CD1c-positive myeloid dendritic cell (primary cell): Measurements from ENCODE around the gene STK32A.

Source experiments
- DNase-seq: peaks from one replicate; pipeline ENCODE4 v3.0.0-alpha.2; 2016; ENCODE audit errors: extremely low spot score

Gene STK32A

DNA sequence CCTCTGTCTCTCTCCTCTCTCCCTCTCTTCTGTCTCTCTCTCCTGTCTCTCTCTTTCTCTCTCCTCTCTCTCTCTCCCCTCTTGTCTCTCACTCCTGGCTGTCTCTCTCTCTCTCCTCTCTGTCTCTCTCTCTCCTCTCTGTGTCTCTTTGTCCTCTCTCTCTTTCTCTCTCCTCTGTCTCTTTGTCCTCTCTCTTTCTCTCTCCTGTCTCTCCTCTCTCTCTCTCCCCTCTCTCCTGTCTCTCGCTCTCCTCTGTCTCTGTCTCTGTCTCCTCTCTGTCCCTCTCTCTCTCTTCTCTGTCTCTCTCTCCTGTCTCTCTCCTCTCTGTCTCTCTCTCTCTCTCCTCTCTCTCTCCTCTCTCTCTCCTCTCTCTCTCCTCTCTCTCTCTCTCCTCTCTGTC is 25.0 kb downstream of the STK32A start:
- no peak for DNase-seq

DNA sequence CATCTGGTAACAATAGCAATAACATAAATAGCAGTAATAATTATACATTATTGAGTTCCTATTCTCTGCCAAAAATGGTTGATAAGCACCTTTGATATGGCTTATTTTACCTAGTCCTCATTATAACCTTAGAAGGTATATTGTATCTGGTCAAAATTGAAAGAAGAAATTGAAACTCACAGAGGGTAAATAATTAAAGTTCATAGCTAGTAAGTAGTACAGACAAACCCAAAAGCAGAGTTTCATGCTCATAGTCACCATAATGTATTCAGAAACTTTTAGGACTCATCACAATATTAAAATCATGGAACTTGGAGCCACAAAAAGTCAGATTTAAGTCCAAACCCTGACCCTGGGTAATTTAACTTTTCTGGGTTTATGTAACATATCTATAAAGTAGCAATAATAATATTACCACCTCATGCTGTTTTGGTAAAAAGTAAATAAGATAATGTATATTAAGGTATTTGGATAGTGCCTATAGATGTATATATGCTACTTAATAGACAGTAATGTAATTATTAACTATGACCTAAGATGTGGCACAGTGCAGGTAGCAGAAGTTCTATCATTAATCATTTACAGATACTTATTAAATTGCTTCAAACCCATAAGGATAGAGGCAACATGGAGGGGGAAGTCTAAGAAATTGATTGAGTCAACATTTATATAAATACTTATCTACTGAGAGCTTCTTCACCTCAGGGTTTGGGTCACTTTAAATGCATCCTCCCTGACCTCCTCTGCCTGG is 32.4 kb downstream of the STK32A start:
- DNase-seq: no peak

DNA sequence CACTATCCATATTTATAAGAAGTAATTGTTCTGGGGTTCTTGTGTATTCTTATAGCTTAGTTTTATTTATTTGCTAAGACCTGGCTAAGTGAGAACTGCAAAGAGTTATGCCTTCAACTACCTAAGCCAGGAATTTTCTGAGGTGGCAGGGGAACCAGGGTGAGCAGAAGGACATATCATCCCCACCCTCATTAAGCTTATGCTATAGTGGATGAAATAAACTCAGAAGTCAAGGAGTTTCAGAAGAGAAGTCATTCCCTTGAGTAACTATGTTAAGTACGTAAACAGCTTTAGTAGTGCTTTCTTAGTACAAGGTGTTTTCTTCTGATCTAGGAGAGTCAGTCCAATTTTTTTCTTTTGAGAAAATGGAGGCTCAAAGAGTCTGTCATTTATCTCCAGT is 41.7 kb downstream of the STK32A start:
- no peak for DNase-seq

DNA sequence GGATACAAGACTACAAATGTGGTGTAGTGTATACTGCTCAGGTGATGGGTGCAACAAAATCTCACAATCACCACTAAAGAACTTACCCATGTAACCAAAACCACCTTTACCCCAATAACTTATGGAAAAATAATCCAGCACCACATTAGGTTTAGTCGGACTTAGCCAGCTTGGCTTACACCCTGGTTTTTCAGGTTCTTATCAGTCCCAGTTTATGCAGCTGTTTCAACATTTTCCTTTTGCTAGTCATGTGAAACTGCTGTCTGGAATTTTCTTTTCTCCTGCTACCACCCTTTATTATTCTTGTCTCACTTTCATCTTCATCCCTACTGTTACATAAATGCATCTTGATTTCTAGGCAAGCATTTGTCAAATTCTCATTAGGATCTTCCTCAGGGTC is 51.5 kb downstream of the STK32A start:
- DNase-seq: no peak

DNA sequence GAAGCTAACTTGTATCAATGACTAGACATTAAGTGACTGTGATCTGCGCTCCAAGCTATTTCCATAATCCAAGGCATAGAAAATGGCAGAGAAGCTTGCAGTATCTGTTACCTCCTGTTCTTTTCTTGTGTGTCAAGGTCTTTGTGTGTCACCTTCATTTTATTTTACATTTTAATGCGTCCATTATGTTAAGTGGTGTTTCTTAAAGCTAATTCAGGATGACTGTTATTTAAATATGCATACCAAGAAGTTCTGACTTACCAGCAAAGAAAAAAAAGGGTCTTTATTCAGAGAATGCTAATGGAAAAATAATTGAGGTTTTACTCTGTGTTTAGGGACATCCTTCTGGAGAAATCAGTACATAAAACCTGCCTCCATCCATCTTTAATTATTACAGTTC is 52.3 kb downstream of the STK32A start:
- no peak for DNase-seq

DNA sequence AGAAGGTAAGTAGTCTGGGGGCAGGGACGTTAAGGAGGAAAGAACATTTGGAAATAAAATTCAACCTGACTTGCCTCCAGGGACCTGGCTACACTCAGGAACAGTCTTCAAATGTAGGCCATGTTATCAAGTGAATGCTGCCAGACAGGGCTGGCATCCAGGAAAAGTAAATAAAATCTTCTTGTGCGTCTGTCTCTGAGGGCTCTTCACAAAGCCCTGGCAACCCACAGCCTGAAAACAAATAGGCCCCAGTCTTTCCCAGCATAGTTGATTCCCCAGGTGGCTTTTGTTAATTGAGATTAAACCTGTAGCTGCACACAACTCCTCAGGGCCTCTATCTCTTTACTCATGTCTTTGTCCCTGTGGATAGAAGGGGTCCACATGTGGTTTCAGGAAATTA is 55.4 kb downstream of the STK32A start:
- no peak for DNase-seq

DNA sequence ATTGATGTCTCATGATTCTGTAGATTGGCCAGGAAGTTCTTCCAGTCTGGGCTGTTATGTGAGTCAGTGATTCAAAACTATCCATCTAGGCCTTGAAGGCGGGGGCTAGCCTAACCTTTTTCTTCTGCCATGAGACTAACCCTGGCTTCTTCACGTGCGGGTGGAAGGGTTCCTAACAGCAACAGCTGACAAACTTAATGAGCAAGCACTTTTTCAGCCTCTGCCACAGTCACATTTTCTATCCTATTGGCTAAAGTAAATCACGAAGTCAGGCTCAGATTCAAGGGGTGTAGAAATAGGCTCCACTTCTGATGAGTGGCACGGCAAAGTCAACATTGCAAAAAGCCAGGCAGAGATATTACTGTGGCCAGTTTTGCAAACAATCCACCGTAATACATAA is 68.4 kb downstream of the STK32A start:
- DNase-seq: no peak

DNA sequence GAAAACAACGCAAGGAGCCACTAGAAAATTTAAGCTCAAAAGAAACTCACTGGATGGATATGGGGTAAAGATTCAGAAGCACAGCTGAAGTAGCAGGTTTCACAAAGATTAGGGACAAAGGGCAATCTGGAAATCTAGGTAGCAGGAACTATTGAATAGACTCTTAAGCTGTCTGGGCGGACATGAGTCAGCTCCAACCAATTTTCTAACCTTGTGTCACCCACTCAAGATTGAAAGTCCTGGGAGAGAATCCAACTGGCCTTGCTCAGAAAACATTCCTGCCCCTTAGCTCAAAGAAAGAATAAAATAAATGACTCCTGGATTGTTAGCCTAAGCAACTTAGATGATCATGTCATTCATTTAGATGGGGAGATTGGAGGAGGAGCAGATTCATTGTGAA is 69.2 kb downstream of the STK32A start:
- no peak for DNase-seq

DNA sequence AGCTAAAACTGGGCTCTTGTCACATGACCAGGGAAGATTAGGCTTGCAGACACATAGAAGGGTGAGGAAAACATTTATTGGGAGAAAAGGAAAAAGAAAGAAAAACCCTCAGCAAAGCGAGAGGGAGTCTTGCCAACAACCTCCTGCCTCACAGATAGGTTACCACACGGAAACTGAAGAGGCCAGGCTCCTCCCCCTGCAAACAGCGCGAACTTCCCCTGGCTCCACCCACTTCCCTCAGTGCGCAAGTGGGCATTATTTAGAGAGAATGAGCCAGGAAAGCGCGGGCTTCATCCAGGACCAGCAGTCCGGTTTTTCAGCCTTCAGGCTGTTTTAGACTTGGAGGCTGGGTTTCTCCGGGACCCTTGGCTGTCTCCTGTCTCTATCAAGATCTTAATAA is 70.3 kb downstream of the STK32A start:
- no peak for DNase-seq

DNA sequence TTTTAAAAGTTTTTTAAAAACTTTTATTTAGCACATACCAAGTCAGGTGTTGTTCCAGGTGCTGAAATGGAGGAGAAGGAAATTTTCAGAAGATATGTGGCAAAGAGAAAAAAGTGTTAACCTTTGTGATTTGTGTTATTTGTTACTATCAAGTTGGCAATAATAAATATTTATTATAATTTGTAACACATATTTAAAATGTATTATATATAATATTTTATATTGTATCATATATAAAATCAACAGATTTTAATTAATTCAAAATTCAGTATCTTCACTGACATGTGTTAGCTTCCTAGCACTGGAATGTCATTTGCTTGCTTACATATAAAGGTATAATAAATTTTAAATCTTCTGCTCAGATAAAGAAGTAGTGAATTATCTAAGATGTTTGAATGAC is 71.5 kb downstream of the STK32A start:
- DNase-seq: no peak

DNA sequence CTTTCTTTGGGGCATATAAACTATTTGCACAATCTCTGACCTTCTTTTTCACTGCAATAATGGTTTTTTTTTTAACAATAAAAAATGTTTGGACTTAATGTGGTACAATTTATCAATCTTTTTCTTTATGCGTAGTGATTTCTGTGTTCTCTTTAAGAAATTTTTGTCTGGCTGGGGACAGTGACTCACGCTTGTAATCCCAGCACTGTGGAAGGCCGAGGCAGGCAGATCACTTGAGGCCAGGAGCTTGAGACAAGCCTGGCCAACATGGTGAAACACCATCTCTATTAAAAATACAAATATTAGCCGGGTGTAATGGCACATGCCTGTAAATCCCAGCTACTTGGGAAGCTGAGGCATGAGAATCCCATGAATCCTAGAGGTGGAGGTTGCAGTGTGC is 72.3 kb downstream of the STK32A start:
- no peak for DNase-seq

DNA sequence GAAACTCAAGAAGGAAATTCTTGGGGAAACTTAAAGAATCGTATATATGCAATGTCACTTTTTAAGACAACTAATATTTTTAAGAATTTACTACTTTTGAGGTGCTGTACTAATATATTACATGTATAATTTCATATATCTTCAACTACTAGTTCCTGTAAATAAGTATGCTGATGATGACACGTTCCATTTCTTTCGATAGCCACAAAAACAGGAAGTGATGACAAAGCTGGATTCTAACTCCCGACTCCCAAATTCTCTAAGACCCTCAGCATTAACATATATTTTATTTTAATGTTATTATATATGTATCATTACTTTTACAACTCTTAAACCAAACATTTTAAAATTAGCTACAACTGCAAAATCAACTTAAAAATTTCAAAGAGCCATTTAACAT is 74.8 kb downstream of the STK32A start:
- peak; percentile 21 for DNase-seq

DNA sequence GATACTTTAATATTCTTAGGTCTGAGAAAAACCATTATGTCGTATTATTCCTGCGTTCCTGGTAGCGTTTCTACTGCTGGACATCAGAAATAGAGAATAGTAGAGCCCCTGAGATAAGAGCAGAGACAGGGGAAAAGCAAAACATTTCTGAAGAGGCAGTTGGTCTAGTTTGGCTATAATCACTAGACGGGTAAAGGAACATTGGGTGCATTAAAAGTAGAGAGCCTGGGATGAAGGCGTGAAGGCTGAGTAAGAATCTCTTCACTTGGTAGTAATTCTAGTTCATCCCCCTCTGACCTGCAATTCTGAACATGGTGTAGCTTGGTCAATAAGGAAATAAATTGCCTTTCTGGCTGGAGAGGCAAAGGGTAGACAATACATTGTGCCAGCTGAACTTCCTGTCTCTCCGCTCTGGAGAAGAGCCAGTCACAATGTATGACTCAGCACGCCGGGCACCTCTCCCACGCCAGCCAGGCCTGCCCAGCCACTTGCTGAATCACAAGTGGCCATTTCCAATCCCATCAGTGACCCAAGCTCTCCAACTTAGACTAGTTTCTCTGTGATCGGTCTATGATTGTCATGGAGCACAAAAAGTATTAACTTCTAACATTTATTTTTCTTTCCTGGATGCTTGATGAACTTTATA is 75.4 kb downstream of the STK32A start:
- peak; percentile 78 for DNase-seq

DNA sequence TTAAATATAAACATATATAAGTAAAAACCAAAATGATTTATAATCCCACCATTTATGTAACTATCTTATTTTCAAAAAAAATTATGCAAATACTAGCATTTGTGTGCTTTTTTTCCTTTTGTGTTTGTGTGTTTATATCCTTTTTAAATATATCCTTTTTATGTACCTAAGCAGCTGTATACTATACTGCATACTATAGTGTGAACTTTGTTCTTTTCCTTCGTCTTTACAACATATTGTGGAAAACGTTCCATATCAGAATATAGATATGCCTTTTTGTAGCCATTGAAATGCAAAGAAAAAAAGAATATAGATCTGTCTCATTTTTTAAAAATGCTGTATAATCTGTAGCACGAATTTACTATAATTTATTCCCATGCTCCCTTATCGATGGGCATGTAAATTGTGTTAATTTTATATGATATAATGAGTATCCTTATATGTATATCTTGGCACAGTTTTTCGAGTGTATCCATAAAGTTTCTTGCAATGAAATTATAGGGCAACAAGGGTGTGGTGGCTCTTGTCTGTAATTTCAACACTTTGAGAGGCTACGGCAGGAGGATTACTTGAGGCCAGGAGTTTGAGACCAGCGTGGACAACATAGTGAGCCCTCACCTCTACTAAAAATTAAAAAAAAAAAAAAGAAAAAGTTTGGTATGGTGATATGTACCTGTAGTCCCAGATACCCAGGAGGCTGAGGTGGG is 83.3 kb downstream of the STK32A start:
- no peak for DNase-seq

DNA sequence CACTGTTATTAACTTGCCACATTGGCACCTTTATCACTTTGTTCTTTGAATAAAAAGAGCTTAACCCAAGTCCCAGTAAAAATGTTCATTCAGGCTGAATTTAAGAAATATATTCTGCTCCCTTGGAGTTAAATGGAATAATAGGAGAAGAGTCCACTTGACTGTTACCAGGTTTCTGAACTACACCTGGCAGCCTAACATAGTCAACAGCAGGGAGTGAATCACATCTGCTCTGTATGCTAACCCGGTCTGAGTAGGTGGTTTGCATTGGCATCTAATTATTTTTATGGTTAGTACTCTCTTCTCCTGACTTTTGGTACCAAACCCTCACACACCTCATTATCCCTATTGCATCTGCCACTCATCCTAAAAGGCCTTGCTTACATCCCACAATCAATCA is 86.7 kb downstream of the STK32A start:
- no peak for DNase-seq

DNA sequence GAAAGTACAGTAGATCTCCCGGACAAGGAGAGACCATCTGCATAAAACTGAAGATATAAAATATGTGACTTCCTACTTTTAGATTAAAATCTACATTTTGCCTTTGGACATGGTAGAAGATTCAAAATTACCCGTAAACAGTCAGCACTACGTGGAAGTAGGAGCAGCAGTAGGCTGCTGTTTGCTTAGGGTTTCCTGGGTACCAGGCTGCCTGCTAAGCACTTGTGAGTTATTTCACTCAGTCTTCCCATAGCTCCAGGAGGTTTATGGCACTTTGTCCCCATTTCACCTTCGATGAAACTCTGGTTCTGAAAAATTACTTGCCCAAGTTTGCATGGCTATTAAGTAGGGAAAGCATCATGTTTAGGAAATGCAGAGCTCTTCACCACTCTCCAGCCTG is 92.6 kb downstream of the STK32A start:
- no peak for DNase-seq

DNA sequence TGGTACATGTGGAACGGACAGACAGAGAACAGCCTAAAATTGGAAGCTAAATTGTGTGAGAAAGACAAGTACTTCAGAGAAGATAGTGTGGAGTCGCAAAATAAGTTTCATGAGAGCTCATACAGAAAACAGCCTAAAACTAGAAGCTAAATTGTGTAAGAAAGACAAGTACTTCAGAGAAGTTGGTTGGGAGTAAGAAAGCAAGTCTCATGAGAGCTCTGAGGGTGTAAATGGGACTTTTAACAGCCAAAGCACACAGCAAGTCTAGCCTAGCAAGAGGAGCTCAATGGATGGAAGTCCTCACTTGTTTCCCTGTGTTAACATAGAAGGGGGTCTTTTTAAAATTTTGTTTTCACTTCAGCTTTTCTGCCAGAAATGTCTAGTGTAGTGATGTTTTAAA is 93.1 kb downstream of the STK32A start:
- no peak for DNase-seq

DNA sequence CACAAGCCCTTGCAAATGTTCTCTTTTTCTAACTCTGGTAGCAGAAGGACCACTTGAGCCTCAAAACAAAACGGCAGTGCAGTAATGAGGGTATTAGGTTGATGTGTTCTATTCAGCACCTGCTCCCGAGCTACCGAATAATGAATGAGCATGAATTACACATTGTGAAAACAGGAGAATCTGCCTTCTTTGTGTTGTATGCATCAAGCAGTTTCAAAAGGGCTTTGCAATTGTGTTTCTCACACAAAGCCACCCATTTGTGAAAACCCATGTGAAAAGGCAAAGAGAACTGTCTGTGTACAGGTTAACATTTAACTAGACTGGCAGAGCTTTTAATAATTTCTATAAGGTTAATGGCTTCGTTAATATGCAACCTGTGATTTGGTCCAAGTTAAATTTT is 97.8 kb downstream of the STK32A start:
- no peak for DNase-seq

DNA sequence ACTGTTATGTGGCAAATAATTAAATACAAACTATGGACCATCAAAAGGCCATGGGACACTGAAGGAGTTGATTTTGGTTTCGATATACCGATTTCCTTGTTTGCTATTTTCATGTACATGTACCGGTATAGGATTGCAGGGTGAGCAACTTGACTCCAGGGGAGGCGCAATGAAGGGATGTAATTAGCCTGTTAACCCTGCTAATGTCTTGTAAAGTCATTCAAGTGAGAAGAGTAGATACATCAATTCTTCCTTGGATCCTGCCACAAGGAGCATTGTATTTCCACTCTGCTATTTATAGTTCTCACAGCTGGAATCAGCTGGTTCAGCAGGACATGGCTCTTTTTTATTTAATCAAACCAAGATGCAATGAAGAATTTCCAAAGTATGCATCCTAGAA is 102.0 kb downstream of the STK32A start:
- DNase-seq: no peak

DNA sequence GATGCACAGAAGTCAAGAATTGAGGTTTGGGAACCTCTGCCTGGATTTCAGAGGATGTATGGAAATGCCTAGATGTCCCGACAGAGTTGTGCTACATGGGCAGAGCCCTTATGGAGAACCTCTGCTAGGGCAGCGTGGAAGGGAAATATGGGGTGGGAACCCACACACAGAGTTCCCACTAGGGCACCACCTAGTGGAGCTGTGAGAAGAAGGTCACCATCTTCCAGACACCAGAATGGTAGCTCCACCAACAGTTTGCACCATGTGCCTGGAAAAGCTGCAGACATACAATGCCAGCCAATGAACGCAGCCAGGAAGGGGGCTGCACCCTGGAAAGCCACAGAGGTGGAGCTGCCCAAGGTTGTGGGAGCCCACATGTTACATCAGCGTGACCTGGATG is 104.5 kb downstream of the STK32A start:
- no peak for DNase-seq

DNA sequence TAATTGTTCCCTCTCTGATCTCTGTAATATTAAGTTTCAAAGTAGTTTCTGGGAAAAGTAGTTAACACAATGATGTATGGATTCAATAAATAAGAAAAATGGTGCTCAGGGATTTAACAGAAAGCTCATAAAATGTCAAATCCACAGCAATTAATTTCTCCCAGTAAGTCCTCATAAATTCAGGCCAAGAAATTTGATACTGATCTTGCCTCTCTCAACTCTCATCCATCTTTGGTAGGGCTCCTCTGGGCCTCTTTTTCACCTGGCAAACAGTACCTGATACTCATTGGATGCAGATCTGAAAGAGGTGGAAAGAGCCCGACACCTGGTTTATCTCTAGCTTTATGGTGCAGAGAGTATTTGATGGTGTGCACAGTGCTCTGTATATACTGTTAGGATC is 106.1 kb downstream of the STK32A start:
- no peak for DNase-seq

DNA sequence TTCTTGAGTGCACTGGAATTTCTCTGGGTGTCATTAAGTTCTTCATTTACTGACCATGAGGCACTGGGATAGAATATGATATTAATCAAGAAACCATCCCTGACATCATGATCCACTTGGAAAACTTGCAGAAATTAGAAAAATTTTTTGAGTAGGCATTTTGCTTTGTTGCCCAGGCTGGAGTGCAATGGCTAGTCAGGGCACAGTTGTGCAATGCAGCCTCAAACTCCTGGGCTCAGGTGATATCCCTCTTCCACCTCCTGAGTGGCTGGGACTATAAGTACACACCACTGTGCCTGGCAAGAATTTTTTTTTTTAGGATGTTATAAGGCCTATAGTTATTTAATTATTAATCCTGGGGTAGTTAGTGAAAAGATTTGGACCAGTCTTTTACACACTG is 106.5 kb downstream of the STK32A start:
- no peak for DNase-seq

DNA sequence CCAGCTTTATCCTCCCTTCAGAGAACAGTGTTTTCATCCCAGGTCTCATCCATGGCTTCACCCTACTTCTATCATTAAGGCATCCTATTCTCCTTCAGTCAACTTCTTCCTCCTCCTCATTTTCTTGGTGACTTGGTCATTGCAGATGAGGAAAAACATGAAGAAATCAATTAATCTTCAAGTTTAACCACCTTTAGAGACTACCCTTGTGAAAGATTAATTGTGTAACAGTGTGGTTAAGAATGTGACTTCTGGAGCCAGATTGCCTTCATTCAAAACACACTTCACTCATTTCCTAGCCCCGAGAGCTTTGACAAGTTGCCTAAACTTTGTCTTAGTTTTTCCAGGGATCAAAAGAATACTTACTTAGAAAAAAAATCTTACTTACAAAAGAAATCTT is 110.0 kb downstream of the STK32A start:
- DNase-seq: no peak
